ENCODE data around the gene MAOB. TPM values are rescaled to one million over a fixed set of nuclear protein-coding genes. Genes with fewer than 3 reads are reported as not detected.

The MAOB gene
- total and polyA plus RNA-seq, 9 of the 15 experiments (the other 6 are each of a cell fraction or from before 2014, with no cell fraction given) = 0.05 to 0.09 TPM; not detected in 7

DNA sequence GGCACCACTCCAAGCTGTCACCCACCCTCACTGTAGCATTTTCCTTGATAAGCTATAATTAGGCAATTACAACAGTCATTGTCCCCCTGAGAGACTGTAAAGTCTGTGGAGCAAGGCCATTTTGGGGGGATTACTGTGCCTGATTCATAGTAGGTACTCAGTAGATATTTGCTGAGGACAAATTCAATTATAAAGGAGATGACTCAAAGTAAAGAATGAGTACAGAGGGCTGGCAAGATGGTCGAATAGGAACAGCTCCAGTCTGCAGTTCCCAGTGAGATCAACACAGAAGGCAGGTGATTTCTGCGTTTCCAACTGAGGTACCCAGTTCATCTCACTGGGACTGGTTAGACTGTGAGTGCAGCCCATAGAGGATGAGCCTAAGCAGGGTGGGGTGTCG lies 42.0 kb downstream of the MAOB start:
- intact Hi-C loops (cut with micrococcal nuclease) = no loop called here
- no TSS peak for BruUV-seq (replicated peaks)
- POLR2A ChIA-PET = interaction anchor here (0.6 to 0.7 kb wide), 2 partner anchors 103 to 186 kb away, joined by 3 to 4 read pairs; no protein-coding TSS in a partner anchor

More for the DNA sequence above, 42.0 kb downstream of the MAOB start:
- Histone ChIP-seq H3K9me1 (ENCODE audit: control insufficient read depth, insufficient read depth, low read length) (no peaks in the 10 kb centered on the region), H3K9me3 (replicated peaks; ENCODE audit: control insufficient read depth, insufficient read depth, low read depth, low read length) (no peaks in the 10 kb centered on the region), H3K27ac (ENCODE audit: extremely low read depth, low read depth, low read length) (no peak overlapping the region), H3K9ac (ENCODE audit: insufficient read depth in 1 of 2, low read depth in 2 of 2, low read length in 2 of 2) (no peak overlapping the region), H3K4me1 (replicated peaks in 1 of 2; ENCODE audit: control insufficient read depth in 2 of 2, insufficient read depth in 2 of 2, low read length in 2 of 2) (no peaks in the 10 kb centered on the region), H2AFZ (ENCODE audit: low read depth, low read length) (no peak overlapping the region), H4K20me1 (replicated peaks; ENCODE audit: control insufficient read depth, insufficient read depth, low read length) (no peaks in the 10 kb centered on the region), H3K4me3 (no peak overlapping the region), H3K36me3 (ENCODE audit: control insufficient read depth, insufficient read depth, low read length) (no peaks in the 10 kb centered on the region), H3K79me2 (ENCODE audit: control insufficient read depth, insufficient read depth, low read length) (no peaks in the 10 kb centered on the region), H3K4me2 (ENCODE audit: insufficient read depth, low read length) (no peak overlapping the region), H3K27me3 (ENCODE audit: control insufficient read depth in 2 of 2, insufficient read depth in 2 of 2, low read length in 2 of 2) (no peaks in the 10 kb centered on the region)
- TF ChIP-seq DDX20 (tag; IDR thresholded peaks at IDR 0.05; ENCODE audit: low read depth) (no peak), TEAD2 (tag; IDR thresholded peaks at IDR 0.05) (no peak), SREBF2 (CRISPR knock-in tag; IDR thresholded peaks at IDR 0.05) (no peak), NCOA6 (IDR thresholded peaks at IDR 0.05) (no peak), ESRRA (IDR thresholded peaks at IDR 0.05; ENCODE audit: borderline replicate concordance, low read depth) (no peak), ARID2 (IDR thresholded peaks at IDR 0.05) (no peak), ELF2 (CRISPR knock-in tag; IDR thresholded peaks at IDR 0.05) (no peak), SRSF3 (IDR thresholded peaks at IDR 0.05; ENCODE audit: insufficient read depth, low read length) (no peak), CREB1 (IDR thresholded peaks at IDR 0.05) (no peak), CREB1 (CRISPR knock-in tag; IDR thresholded peaks at IDR 0.05) (no peak)
- TF ChIP-seq, protein P1, sequence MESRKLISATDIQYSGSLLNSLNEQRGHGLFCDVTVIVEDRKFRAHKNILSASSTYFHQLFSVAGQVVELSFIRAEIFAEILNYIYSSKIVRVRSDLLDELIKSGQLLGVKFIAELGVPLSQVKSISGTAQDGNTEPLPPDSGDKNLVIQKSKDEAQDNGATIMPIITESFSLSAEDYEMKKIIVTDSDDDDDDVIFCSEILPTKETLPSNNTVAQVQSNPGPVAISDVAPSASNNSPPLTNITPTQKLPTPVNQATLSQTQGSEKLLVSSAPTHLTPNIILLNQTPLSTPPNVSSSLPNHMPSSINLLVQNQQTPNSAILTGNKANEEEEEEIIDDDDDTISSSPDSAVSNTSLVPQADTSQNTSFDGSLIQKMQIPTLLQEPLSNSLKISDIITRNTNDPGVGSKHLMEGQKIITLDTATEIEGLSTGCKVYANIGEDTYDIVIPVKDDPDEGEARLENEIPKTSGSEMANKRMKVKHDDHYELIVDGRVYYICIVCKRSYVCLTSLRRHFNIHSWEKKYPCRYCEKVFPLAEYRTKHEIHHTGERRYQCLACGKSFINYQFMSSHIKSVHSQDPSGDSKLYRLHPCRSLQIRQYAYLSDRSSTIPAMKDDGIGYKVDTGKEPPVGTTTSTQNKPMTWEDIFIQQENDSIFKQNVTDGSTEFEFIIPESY (CRISPR knock-in tag; IDR thresholded peaks at IDR 0.05) = no peak
- TF ChIP-seq, protein P2, sequence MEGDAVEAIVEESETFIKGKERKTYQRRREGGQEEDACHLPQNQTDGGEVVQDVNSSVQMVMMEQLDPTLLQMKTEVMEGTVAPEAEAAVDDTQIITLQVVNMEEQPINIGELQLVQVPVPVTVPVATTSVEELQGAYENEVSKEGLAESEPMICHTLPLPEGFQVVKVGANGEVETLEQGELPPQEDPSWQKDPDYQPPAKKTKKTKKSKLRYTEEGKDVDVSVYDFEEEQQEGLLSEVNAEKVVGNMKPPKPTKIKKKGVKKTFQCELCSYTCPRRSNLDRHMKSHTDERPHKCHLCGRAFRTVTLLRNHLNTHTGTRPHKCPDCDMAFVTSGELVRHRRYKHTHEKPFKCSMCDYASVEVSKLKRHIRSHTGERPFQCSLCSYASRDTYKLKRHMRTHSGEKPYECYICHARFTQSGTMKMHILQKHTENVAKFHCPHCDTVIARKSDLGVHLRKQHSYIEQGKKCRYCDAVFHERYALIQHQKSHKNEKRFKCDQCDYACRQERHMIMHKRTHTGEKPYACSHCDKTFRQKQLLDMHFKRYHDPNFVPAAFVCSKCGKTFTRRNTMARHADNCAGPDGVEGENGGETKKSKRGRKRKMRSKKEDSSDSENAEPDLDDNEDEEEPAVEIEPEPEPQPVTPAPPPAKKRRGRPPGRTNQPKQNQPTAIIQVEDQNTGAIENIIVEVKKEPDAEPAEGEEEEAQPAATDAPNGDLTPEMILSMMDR (IDR thresholded peaks at IDR 0.05 in 2 of 3, conservative IDR thresholded peaks at IDR 0.05 in 1 of 3; ENCODE audit: insufficient read depth in 2 of 3, low read depth in 1 of 3, low read length in 3 of 3) = no peak
- DNase-seq (ENCODE audit: extremely low read depth in 1 of 4, low spot score in 3 of 4) (no peak), ATAC-seq (no peak), FAIRE-seq (no peak)
- 0% methylated on average over 3 of the region's 3 CpGs for WGBS (ENCODE audit: insufficient coverage, low coverage, missing lambda C conversion rate)
- in situ Hi-C loops (cut with MboI) = no loop called here
- CTCF ChIA-PET (ENCODE audit: low intra/inter-chr PET ratio) = no interaction called here

Data from K562 (cell line).